NCI-H2029 treated with DMSO at 0.1 percent for 48 hours (cell line): ENCODE data around the gene GRM7.

Experiments
- DNase-seq: peaks from one replicate; lab custom pipeline; 2025; lab: John Stamatoyannopoulos, UW

GRM7 gene

DNA sequence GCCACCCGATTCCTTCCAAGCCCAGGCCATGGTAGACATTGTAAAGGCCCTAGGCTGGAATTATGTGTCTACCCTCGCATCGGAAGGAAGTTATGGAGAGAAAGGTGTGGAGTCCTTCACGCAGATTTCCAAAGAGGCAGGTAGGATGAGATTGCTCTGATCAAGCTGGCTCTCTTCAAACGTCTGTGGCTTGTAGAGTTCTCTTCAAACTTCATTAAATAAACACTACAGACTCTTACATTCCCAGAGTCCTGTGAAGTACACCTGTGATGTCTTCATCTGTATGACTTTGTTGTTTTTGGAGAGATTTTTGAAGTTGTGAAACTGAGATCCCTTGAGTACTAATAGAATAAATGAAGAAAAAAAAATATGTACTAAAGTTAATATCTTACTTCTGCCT, 285.6 kb downstream of the GRM7 start:
- no peak for DNase-seq

DNA sequence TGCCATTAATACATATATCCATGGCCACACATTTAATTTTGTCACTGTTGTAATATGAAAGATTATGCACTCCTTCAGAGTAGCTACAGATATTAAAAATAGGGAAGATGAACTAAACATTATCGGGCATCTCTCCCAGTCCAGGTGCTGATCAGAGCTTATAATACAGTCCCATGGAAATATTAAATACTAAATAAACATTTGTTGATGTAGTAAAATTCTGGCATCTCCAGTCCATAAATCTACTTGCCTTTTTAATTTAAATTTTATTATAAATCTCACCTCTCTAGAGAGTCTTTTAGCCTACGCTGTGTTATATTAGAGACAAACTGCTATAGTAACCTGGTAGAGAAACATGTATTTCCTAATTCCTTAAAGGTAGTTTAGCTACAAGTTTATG, 297.6 kb downstream of the GRM7 start:
- DNase-seq: no peak

DNA sequence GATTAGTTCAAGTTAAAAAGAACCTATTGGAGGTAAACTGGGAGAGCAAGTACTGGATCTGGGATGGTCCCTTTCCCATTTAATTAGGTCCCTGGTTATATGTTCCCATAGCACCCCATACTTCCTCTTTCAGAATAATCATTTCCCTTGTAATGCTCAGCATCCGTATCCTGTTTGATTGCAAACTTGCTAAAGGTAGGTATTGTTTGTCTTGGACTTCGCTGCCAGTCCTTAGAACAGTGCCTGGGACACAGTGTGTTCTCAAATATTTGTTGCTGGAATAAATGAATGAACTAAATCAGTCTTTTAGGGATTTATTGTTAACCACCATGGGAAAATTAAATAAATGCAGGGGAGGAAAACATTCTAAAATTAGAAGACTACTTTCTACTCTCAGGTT, 299.8 kb downstream of the GRM7 start:
- DNase-seq: no peak

DNA sequence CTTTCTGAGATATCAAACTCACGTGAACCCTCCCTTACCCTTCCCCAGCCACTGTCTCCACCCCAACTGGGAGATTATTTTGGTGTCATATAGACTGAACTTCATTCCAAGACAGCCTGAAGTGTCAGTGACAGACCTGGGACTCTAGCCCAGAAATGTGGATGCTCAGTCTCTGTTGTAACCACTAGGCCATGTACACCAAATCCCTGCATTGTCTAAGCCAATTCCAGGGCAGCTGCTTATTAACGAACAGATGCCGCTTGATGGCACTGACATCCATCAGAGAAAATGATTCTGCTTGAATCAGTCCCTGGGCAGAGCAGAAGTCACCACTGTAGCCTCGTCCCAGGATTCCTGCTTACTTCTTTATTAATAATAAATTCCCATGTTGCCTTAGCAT, 305.5 kb downstream of the GRM7 start:
- DNase-seq: no peak

DNA sequence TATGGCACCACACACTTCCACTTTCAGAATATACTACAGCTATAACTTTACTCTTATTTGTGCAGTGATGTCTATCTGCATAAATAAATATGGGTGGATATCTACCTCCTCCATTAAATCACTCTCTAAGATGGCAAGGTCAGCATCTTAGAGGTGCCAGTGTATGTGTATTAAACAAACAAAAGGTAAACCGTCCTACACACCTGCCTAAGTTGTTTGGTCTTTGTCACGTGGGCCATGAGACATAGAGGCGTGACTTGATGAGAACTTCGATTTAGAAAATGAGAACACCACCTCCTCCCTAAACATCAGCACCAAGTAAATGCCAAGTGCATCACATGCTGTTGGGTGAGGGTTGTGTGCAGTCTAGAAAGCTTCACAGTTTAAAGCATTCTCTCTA, 310.6 kb downstream of the GRM7 start:
- no peak for DNase-seq

GRCh38 chr3:7172996-7173395, 312.1 kb downstream of the GRM7 start:
- DNase-seq: no peak

GRCh38 chr3:7188551-7188950, 327.6 kb downstream of the GRM7 start:
- no peak for DNase-seq

- no peak for DNase-seq
These were observed 329.2 kb downstream of the GRM7 start for GRCh38 chr3:7190095-7190494.

- no peak for DNase-seq
These were observed 332.4 kb downstream of the GRM7 start for GRCh38 chr3:7193269-7193668.

GRCh38 chr3:7194071-7194835, 333.3 kb downstream of the GRM7 start:
- DNase-seq: no peak

GRCh38 chr3:7195934-7196333, 335.0 kb downstream of the GRM7 start:
- DNase-seq: no peak

DNA sequence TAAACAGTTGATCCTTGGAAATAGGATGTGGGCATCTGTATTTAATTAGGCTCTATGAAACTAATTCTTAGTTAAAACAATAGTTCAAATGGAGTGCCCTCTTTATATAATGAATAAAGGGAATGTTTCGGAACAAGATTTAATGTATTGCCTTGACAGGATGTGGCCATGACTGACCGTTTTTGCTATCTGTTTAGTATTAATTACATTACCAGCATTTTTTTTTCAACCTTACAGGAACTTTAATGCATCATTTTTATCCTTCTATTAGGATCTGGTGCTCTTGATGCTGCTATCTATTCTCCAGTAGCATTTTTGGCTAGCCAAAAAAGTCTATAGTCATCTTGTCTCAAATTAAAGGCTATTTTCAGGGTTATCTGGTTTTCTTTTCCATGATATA, 340.9 kb downstream of the GRM7 start:
- no peak for DNase-seq

- DNase-seq: no peak
These were observed 343.3 kb downstream of the GRM7 start for GRCh38 chr3:7203969-7204847.

- no peak for DNase-seq
These were observed 343.9 kb downstream of the GRM7 start for GRCh38 chr3:7204848-7205156.

DNA sequence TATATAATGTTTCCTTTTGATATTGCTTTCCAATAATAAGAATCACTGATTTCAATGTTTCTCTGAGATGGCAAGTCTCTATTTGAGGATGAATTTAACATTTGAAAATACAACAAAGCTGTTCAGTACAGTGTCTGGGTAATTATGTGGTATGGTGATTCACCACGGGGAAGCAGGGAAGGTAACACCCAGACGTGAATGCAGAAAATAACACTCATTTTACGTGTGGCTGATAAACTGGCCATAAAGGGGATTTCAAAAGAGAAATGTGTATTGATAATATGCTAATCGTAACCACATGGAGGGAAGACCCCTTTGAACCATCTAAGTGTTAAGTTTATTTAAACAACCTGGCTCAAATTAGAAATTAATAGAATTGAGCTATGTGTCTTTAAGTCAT, 344.6 kb downstream of the GRM7 start:
- no peak for DNase-seq

DNA sequence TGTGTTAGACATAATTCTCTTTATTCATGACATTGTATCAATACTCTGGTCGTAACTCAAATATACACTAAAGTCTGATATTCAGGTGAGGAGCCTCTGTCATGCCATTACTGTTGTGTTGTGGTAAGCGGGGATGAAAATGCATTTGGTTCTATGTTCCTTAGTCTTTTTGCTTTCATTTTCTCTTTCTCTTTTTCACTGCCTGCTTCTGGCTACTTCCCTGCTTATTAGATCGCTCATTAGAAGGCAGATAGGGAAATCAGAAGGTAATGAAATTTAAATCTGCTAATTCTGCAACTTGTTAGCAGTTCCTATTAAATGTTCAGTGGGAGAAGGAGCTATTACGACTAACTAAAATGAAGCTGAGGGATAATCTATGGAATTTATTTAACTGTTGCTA, 345.0 kb downstream of the GRM7 start:
- no peak for DNase-seq

- no peak for DNase-seq
These were observed 346.2 kb downstream of the GRM7 start for GRCh38 chr3:7207125-7207524.

GRCh38 chr3:7207928-7208327, 347.0 kb downstream of the GRM7 start:
- DNase-seq: no peak

GRCh38 chr3:7209098-7209497, 348.2 kb downstream of the GRM7 start:
- DNase-seq: no peak

GRCh38 chr3:7211740-7212139, 350.8 kb downstream of the GRM7 start:
- DNase-seq: no peak

GRCh38 chr3:7215706-7216105, 354.8 kb downstream of the GRM7 start:
- DNase-seq: no peak

DNA sequence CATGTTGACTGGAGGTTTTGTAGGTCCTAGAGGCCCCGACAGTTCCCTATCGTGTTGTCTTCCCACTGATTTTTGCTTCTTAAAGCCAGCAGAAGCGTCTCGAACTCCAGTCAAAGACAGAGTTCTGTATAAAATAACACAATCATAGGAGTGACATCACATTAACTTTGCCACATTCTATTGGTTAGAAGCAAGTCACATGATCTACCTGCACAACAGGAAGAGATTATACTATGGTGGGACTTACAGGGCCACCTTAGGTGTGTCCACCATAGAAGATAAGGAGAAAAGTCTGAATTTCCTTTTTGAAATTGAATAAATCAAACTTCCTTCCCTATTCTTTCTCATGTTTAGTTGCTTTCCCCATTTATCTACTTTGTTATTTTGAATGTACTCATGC, 365.5 kb downstream of the GRM7 start:
- DNase-seq: no peak

- DNase-seq: no peak
These were observed 377.8 kb downstream of the GRM7 start for GRCh38 chr3:7238565-7239295.
